Ishikawa (cell line): Measurements from ENCODE around the gene EMC6.

Experiments
- CEBPB ChIP-seq: IDR thresholded peaks from 2 replicates; pipeline ENCODE4 v1.6.1; 2012
- CREB1 ChIP-seq: IDR thresholded peaks from 2 replicates; pipeline ENCODE4 v1.6.1; 2012; ENCODE audit warnings: low read depth
- EGR1 ChIP-seq: IDR thresholded peaks from 2 replicates; pipeline ENCODE4 v1.6.1; 2012
- EP300 ChIP-seq: IDR thresholded peaks from 2 replicates; pipeline ENCODE4 v1.6.1; 2012; ENCODE audit warnings: borderline replicate concordance
- FOXM1 ChIP-seq: IDR thresholded peaks from 2 replicates; pipeline ENCODE4 v1.6.1; 2012; ENCODE audit warnings: low read depth, borderline replicate concordance
- NFIC ChIP-seq: IDR thresholded peaks from 2 replicates; pipeline ENCODE4 v1.6.1; 2012
- RAD21 ChIP-seq: IDR thresholded peaks from 2 replicates; pipeline ENCODE4 v1.6.1; 2012; ENCODE audit warnings: low read depth
- TAF1 ChIP-seq: IDR thresholded peaks from 2 replicates; pipeline ENCODE4 v1.6.1; 2012; ENCODE audit warnings: low read depth, mild to moderate bottlenecking
- TCF12 ChIP-seq: IDR thresholded peaks from 2 replicates; pipeline ENCODE4 v1.6.1; 2012; ENCODE audit warnings: low read depth
- TEAD4 ChIP-seq: IDR thresholded peaks from 2 replicates; pipeline ENCODE4 v1.6.1; 2012
- YY1 ChIP-seq: IDR thresholded peaks from 2 replicates; pipeline ENCODE4 v1.6.1; 2012; ENCODE audit warnings: low read depth
- ZBTB7A ChIP-seq: IDR thresholded peaks from 2 replicates; pipeline ENCODE4 v1.6.1; 2012; ENCODE audit warnings: low read depth
- TF ChIP-seq, protein P1 (sequence below): IDR thresholded peaks from 2 replicates; pipeline ENCODE4 v1.6.1; 2012
- TF ChIP-seq, protein P2 (sequence below): IDR thresholded peaks from 2 replicates; pipeline ENCODE4 v1.6.1; 2012; ENCODE audit warnings: low read depth, mild to moderate bottlenecking
- TF ChIP-seq, protein P3 (sequence below): IDR thresholded peaks from 2 replicates; pipeline ENCODE4 v1.6.1; 2012

The EMC6 gene

DNA sequence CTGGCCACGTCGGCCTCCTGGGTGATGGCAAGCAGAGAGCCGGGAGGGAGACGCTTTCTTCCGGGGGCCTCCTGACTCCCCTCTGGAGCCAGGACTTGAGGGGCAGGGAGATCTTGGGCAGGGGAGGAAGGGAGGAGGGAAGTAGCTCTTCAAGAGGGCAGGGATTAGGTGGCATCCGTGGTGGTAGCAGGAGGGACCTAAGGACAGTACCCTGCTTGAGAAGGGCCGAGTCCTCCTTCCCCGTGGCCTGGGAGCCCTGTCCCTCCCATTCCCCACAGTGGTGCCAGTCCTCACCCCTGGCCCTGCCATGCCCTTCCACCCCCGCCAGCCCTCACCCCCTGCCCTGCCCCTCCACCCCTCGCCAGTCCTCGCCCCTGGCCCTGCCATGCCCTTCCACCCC lies 12.8 kb upstream of the EMC6 start:
- TF ChIP-seq, protein P1, sequence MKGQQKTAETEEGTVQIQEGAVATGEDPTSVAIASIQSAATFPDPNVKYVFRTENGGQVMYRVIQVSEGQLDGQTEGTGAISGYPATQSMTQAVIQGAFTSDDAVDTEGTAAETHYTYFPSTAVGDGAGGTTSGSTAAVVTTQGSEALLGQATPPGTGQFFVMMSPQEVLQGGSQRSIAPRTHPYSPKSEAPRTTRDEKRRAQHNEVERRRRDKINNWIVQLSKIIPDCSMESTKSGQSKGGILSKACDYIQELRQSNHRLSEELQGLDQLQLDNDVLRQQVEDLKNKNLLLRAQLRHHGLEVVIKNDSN = no peak
- TF ChIP-seq EGR1 (no peak), FOXM1 (no peak), ZBTB7A (no peak), CEBPB (no peak), YY1 (no peak), NFIC (no peak), EP300 (no peak), TEAD4 (no peak), RAD21 (no peak), TCF12 (no peak), CREB1 (no peak), TAF1 (no peak)
- TF ChIP-seq, protein P2, sequence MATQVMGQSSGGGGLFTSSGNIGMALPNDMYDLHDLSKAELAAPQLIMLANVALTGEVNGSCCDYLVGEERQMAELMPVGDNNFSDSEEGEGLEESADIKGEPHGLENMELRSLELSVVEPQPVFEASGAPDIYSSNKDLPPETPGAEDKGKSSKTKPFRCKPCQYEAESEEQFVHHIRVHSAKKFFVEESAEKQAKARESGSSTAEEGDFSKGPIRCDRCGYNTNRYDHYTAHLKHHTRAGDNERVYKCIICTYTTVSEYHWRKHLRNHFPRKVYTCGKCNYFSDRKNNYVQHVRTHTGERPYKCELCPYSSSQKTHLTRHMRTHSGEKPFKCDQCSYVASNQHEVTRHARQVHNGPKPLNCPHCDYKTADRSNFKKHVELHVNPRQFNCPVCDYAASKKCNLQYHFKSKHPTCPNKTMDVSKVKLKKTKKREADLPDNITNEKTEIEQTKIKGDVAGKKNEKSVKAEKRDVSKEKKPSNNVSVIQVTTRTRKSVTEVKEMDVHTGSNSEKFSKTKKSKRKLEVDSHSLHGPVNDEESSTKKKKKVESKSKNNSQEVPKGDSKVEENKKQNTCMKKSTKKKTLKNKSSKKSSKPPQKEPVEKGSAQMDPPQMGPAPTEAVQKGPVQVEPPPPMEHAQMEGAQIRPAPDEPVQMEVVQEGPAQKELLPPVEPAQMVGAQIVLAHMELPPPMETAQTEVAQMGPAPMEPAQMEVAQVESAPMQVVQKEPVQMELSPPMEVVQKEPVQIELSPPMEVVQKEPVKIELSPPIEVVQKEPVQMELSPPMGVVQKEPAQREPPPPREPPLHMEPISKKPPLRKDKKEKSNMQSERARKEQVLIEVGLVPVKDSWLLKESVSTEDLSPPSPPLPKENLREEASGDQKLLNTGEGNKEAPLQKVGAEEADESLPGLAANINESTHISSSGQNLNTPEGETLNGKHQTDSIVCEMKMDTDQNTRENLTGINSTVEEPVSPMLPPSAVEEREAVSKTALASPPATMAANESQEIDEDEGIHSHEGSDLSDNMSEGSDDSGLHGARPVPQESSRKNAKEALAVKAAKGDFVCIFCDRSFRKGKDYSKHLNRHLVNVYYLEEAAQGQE = no peak
- TF ChIP-seq, protein P3, sequence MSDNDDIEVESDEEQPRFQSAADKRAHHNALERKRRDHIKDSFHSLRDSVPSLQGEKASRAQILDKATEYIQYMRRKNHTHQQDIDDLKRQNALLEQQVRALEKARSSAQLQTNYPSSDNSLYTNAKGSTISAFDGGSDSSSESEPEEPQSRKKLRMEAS = no peak

DNA sequence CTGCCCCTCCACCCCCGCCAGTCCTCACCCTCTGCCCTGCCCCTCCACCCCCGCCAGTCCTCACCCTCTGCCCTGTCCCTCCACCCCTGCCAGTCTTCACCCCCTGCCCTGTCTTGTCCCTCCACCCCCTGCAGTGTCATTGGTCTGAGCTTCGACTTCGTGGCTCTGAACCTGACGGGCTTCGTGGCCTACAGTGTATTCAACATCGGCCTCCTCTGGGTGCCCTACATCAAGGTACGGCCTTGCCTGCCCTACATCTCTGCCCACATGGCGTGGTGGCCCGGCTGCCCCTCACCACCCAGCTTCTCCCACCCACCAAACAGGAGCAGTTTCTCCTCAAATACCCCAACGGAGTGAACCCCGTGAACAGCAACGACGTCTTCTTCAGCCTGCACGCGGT lies 12.3 kb upstream of the EMC6 start:
- no peak for TF ChIP-seq RAD21
- TF ChIP-seq ZBTB7A = no peak

DNA sequence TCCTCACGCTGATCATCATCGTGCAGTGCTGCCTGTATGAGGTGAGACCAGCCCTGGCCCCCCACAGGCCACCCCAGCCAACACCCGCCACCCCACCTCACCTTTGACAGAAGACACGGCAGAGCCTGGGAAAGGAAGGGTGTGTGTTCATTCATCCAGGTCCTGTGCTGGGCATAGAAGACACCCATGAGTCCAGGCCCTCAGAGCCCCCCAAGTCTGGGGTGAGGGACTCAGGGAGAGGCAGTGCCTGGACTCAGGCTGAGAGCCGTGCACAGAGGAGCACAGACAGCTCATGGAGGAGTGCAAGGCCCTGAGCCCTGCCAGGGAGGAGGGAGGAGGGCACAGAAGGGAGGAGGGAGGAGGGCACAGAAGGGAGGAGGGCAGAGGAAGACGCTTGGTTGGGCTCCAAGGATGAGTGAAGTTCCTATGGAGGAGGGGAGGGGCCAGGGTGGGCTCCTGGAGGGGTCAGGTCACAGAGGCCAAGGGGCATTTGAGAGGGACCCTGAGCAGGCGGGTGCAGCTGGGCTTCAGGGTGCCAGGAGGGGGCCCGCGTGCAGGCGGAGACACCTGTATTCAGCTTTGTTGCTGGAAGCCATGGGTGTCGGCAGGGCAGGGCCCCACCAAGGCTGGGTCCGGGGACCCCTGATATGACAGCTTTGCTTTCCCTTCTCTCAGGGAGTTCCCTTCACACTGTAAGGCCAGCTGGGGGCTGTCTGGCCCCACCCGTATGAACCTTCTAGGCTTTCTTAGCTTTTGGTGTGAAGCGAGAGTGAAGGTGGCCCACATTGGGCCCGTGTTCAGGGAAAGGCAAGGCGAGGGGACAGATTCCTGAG lies 11.6 kb upstream of the EMC6 start:
- no peak for TF ChIP-seq ZBTB7A
- TF ChIP-seq YY1 = no peak
- TF ChIP-seq EGR1 = no peak
- TF ChIP-seq, protein P3 = no peak
- no peak for TF ChIP-seq NFIC
- TF ChIP-seq, protein P2 = no peak
- TF ChIP-seq CEBPB = no peak
- no peak for TF ChIP-seq CREB1
- TF ChIP-seq FOXM1 = no peak
- TF ChIP-seq TAF1 = no peak
- TF ChIP-seq, protein P1 = no peak
- no peak for TF ChIP-seq EP300
- no peak for TF ChIP-seq TCF12
- TF ChIP-seq TEAD4 = no peak
- no peak for TF ChIP-seq RAD21

DNA sequence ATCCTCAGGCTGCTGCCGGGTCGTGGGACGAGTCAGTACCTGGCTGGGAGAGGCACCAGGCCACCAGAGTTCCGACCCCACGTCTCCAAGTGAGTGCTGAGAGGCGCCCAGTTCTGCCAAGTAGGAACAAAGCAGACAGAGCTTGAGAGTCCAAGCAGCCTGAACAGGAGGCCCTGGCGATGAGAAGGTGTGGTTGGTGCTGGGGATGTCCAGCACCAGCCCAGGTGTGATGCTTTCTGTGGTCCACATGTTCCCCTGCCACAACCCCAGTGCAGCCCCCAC lies 11.1 kb upstream of the EMC6 start:
- no peak for TF ChIP-seq TEAD4

DNA sequence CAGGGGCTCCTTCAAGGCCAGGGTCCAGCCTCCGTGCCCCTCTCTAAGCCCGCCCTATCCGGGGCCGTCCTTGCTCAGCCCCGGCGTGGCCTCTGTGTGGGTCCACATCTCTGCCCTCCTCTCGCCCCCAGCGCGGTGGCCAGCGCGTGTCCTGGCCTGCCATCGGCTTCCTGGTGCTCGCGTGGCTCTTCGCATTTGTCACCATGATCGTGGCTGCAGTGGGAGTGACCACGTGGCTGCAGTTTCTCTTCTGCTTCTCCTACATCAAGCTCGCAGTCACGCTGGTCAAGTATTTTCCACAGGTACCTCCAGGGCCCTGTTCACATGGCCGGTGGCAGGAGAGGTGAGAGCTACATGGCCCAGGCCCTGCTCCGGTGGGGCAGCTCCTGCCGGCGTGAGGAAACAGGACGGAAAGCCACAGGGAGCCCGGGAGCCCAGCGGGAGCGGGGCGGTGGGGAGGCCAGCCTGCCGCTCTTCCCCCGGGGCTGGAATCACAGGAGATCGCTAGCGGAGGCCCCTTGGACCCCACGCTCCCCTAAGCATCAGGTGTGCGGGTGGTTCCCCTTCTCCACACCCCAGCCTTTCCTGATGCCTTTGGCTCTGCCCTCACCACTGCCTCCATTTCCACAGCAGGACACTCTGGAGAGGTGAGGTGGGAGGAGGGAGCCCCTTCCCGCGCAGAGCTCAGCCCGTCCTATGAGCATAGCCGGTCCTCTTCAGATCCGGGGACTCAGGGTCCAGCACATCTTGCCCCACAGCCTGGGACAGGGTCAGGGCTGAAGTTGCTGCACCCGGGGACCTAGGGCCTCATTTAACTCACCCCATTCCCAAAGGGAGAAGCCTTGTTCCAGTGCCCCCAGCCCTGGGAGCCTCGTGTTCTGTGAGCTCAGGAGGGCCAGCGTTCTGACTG lies 10.5 kb upstream of the EMC6 start:
- TF ChIP-seq TCF12 (no peak), CREB1 (no peak), YY1 (no peak), CEBPB (no peak), FOXM1 (no peak), TEAD4 (no peak), NFIC (no peak), EP300 (no peak)
- TF ChIP-seq, protein P3 = no peak
- TF ChIP-seq, protein P2 = no peak
